Kidney epithelial cell (primary cell): ENCODE results near the gene RTTN. TPM values are rescaled to one million over a fixed set of nuclear protein-coding genes. Genes with fewer than 3 reads are reported as not detected.
"Not testable (repeated sequence)": the region's sequence is repeated elsewhere in the genome, so short reads cannot be mapped to it uniquely, and the experiment has no call there.

Experiments used
- DNase-seq: peaks from one replicate; pipeline ENCODE4 v3.0.0-alpha.2; 2010; ENCODE audit warnings: low read depth
- H3K27me3 ChIP-seq: 2 replicates; pipeline ENCODE4 v1.6.0; 2011; ENCODE audit warnings: low read length; ENCODE audit not compliant: control insufficient read depth, insufficient read depth
- H3K36me3 ChIP-seq: 2 replicates; pipeline ENCODE4 v1.5.1; 2011; ENCODE audit warnings: low read length; ENCODE audit not compliant: control insufficient read depth, insufficient read depth
- H3K4me3 ChIP-seq: 2 replicates; pipeline ENCODE4 v1.5.1; 2011; ENCODE audit warnings: low read depth, mild to moderate bottlenecking, control low read depth, low read length
- total RNA-seq: library from RNA; depleted of rRNA; stranded (reverse); fragments of >200 nt; gene quantifications from 2 replicates; pipeline ENCODE4 v1.2.3, GENCODE V29; 2015
- TF ChIP-seq, protein P1 (sequence below): IDR thresholded peaks from 2 replicates; pipeline ENCODE4 v1.5.1; 2011; ENCODE audit warnings: mild to moderate bottlenecking, moderate library complexity, low read length, control low read depth, inconsistent platforms; ENCODE audit not compliant: insufficient read depth, poor library complexity, severe bottlenecking

RTTN gene, protein sequence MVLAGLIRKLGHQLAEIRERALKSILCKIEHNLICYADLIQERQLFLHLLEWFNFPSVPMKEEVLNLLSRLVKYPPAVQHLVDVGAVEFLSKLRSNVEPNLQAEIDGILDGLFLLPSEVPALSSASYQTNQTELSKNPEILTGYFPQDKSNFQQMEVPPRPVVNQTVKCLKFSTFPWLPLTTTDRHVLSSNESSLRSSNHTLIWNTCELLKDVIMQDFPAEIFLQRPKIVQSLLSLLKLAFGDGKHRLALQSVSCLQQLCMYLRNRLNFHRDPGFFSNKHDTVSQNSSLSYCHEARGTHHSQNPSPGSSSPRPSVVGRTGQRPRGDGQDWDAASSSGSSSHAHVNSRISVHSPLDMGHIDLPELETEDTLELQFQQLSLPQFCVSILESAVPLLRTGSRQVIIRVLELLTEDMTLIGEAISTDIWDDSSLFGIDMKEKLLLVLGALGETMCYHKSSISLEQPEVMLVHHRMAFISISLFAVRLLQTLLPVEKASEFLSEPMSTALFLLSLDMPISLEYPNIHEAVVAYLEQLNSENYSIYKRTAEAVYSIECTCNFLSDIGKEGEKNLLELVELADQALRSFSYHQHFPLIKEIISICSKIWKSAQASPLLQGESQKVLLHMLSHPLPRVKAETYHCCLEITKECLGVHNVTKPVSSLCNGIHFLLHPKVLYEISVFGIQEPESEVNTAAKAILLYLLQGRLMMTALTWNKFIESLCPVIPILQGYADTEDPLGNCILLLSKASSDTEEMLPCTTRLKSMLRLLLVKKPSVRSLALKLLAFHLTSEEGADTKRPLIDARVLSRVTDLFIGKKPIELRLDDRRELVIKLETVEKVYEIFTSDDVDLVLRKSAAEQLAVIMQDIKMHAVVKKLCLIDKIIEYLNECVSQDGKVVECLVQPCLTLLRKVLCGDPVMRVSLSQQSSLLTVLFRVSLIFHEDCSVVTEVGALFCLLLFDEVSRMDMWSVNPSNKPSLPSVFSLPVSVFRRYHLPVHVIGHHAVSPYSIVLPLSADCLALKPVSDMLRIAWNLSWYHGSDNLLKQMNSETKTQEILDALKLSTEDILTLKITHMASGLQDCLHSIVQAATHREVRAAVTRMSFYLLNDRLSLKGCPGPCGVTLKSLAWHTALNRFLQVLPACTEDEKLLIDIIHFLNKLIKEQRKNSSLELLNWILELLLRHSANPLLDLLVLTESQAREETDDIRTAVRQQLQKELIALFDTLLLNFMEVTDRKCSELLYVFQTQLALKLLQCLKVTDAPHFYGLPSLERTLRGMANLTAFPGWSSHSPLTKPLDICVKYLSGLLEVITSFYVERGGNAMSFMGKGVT (N-terminal part only)
- 4.8 and 7.2 TPM in 2 replicates for total RNA-seq

DNA sequence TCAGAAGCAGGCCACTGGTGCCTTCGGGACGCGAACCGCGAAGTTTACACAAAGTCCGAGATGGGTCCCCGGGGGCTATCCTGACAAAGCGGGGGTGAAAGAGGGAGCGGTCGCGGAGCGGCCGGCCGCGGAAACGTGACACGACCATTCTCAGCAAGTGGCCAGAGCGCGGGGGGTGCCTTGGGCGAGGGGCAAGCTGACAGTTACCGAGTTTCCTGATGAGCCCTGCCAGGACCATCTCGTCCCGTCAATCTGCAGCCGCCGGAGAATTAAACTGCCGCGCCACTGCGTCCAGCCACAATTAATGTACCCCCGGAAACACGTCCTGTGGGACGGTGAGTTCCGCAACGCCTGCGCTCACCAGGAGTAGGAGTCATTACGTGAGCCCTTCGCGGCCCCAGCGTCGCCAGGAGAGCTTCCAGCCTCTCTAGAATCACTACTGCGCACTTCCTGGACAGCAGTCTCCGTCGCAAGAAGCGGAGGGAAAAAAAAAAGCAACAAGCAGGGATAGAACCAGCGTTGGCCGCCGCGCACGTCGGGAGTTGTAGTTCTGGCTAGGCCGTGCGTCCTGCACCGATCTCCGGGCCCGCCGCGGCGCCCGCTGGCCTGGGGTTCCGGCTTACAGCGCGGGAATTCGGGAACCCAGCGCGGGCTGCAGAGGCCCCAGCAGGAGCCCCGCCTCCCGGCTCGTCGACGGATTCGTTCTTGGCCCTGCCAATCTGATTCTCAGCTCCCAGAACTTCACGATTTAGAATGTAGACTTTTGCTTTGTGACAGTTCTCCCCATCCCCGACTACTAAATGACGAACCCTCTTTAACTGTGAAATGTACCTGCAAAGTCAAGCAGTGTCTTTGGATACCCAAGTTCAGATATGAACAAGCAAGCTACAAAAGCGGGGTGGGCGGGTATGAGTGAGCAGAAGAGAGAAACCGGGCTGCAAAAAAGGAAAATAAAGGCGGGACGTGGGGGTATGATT, at the start of gene RTTN:
RTTN (minus strand) TSS at position 267 of the 977 bp plus-strand sequence; CDS start at position 238, 29 bp downstream.
- TF ChIP-seq, protein P1, sequence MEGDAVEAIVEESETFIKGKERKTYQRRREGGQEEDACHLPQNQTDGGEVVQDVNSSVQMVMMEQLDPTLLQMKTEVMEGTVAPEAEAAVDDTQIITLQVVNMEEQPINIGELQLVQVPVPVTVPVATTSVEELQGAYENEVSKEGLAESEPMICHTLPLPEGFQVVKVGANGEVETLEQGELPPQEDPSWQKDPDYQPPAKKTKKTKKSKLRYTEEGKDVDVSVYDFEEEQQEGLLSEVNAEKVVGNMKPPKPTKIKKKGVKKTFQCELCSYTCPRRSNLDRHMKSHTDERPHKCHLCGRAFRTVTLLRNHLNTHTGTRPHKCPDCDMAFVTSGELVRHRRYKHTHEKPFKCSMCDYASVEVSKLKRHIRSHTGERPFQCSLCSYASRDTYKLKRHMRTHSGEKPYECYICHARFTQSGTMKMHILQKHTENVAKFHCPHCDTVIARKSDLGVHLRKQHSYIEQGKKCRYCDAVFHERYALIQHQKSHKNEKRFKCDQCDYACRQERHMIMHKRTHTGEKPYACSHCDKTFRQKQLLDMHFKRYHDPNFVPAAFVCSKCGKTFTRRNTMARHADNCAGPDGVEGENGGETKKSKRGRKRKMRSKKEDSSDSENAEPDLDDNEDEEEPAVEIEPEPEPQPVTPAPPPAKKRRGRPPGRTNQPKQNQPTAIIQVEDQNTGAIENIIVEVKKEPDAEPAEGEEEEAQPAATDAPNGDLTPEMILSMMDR: no peak

DNA sequence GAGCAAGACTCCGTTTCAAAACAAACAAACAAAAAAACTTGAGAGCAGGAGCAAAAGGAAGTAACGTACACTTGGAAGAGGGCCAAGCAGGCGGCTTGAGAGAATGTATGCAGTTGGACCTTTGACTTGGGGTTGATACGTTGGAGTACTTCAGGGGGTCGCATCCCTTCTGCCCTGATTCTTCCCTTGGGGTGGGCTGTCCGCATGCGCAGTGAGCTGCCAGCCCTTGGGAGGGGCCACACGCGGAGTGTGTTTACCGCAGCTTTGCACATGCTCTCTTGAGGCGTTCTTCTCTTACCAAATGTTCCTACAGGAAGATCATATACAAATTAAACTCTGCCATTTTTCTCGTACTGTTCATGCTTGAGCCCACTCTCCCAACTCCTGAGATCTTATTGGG, 45.3 kb upstream of the RTTN start:
- TF ChIP-seq, protein P1: no peak
- no peak for DNase-seq
- no peaks in the 10 kb centered on the region for H3K36me3 ChIP-seq
- H3K27me3 ChIP-seq: no peaks in the 10 kb centered on the region
- H3K4me3 ChIP-seq: no peak overlapping the region

More for the DNA sequence above, at the start of gene RTTN:
- DNase-seq: peak; percentile 65
- Histone ChIP-seq H3K36me3 (no peaks in the 10 kb centered on the region), H3K4me3 (peak within 1 kb of the TSS; percentile 84), H3K27me3 (no peaks in the 10 kb centered on the region)

DNA sequence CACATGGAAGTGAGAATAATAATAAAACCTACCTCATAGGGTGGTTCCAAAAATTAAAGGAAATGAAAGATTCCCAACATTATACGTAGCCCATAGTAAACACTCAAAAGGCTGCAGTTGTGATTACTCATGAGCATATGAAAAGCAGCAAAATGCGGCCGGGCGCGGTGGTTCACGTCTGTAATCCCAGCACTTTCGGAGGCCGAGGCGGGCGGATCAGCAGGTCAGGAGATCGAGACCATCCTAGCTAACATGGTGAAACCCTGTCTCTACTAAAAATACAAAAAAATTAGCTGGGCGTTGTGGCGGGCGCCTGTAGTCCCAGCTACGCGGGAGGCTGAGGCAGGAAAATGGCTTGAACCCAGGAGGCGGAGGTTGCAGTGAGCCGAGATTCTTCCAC, 44.4 kb upstream of the RTTN start:
- H3K4me3 ChIP-seq, H3K27me3 ChIP-seq, H3K36me3 ChIP-seq, DNase-seq: not testable (repeated sequence)

DNA sequence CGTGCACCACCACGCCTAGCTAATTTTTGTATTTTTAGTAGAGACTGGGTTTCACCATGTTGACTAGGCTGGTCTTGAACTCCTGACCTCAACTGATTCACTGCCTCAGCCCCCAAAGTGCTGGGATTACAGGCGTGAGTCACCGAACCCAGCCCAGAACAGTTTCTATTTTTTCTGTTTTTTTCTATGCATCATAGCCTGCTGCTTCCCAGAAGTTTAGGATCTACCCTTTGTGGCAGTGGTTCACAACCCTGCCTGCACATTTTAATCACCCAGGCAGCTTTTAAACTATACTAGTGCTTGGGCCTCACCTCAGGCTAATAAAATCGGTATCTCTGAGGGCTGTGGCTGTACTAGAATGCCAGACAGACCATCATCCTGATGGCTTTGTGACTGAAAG, 43.6 kb upstream of the RTTN start:
- no peak overlapping the region for H3K4me3 ChIP-seq
- H3K27me3 ChIP-seq: no peaks in the 10 kb centered on the region
- H3K36me3 ChIP-seq: no peaks in the 10 kb centered on the region
- TF ChIP-seq, protein P1: no peak
- no peak for DNase-seq

DNA sequence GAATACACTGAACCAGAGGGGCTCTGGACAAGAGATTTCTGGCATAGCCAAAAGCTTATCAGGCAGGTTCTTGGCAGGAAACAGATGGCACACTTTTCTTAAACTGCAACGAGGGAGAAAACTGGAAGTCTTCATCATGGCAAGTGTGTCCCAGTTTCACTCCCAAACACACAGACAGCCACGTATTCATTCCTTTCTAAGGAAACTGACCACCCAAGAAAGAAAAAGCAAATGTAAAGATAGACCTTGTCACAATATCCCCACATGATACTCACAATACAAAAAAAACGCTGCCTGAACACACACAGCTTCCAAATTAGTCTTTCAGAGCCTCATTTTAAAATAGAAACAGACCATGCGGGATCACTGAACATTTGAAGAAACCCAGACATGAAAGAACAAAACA, 40.6 kb upstream of the RTTN start:
- H3K4me3 ChIP-seq: no peak overlapping the region
- TF ChIP-seq, protein P1: no peak
- no peak for DNase-seq
- no peaks in the 10 kb centered on the region for H3K36me3 ChIP-seq
- no peaks in the 10 kb centered on the region for H3K27me3 ChIP-seq
